IPS-18a (cell line): ENCODE measurements around the gene TGFB2.

Experiments used
- H3K27ac ChIP-seq: one replicate; pipeline ENCODE4 v1.5.1; 2013; ENCODE audit warnings: low read length
- H3K27me3 ChIP-seq: one replicate; pipeline ENCODE4 v1.6.1; 2013; ENCODE audit warnings: mild to moderate bottlenecking, low read length; ENCODE audit not compliant: control insufficient read depth, insufficient read depth
- H3K36me3 ChIP-seq: one replicate; pipeline ENCODE4 v1.6.1; 2013; ENCODE audit warnings: low read depth, low read length; ENCODE audit not compliant: control insufficient read depth
- H3K4me1 ChIP-seq: one replicate; pipeline ENCODE4 v1.6.1; 2013; ENCODE audit warnings: low read depth, low read length; ENCODE audit not compliant: control insufficient read depth
- H3K4me3 ChIP-seq: one replicate; pipeline ENCODE4 v1.5.1; 2013; ENCODE audit warnings: low read length
- H3K9ac ChIP-seq: one replicate; pipeline ENCODE4 v1.6.1; 2013; ENCODE audit warnings: mild to moderate bottlenecking, low read length, moderate library complexity
- H3K9me3 ChIP-seq: one replicate; pipeline ENCODE4 v1.6.1; 2013; ENCODE audit warnings: low read depth, low read length; ENCODE audit not compliant: control insufficient read depth

TGFB2 gene

DNA sequence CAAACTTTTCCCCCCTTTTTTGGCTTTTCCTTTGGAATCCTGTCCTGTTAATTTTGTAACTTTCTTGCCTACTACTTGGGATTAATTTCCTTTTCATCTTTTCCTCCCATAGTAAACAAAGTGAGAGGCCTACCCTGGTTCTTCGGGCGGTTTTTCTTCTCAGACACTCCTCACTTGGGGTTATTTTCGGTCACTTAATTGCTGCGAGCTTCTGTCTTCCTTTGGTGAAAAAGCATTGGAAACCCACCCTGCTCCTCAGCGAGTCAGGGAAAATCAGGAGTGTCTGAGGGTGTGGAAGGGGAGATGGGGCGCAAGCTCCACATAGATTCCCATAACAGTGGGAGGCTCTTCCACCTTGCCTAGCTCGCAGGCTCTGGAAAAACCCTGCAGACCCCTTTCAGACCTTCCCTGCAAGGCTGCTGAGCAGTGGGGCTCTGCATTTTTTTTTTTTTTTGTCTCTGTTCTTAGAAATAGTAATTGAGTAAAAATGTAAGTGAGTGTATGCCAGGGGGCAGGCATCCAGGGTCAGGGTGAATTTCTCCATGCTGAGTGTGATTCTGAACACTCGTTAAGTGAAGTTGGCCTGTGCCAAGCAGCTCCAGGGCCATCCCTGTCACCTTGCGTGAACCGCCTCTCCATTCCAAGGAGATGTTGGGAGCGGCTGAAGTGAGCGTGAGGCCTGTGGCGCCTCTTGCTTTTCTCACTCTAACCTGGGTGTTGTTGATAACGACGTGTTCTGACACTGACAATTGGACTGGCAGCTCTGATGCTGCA is 20.3 kb downstream of the TGFB2 start:
- Histone ChIP-seq H3K36me3 (no peaks in the 10 kb centered on the region), H3K4me1 (no peaks in the 10 kb centered on the region), H3K9me3 (no peaks in the 10 kb centered on the region), H3K4me3 (no peak overlapping the region), H3K27me3 (no peaks in the 10 kb centered on the region), H3K9ac (no peak overlapping the region), H3K27ac (no peak overlapping the region)

DNA sequence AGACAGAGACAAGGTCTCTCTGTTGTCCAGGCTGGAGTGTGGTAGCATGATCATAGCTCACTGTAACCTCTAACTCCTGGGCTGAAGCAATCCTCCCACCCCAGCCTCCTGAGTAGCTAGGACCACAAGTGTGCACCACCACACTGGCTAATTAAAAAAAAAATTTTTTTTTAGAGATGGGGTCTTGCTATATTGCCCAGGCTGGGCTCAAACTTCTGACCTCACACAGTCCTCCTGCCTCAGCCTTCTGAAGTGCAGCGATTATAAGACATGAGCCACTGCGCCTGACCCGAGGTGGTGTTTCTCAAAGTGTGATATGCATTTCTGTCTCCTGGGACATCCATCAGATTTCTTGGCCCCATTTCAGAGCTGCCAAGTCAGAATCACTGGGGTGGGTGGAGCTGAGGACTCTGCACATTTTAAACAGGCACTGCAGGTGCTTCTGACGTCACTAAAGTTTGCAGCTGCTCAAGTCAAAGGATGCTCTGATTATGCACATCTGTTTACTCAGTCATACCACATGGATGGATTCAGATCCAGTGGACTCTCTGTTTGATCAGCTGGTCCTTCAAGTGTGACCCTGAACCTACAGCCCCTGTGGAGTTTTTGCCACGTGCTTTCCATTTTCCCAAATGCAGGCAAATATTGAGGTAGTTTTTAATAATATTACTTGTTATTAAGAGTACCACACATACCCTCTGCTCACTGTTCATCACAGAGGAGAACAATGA is 21.4 kb downstream of the TGFB2 start:
- H3K27me3 ChIP-seq: no peaks in the 10 kb centered on the region
- no peak overlapping the region for H3K4me3 ChIP-seq
- H3K27ac ChIP-seq: no peak overlapping the region
- H3K36me3 ChIP-seq: no peaks in the 10 kb centered on the region
- no peaks in the 10 kb centered on the region for H3K4me1 ChIP-seq
- no peaks in the 10 kb centered on the region for H3K9me3 ChIP-seq
- H3K9ac ChIP-seq: no peak overlapping the region

GRCh38 chr1:218367118-218367517 is 22.0 kb downstream of the TGFB2 start:
- no peak overlapping the region for H3K9ac ChIP-seq
- no peak overlapping the region for H3K4me3 ChIP-seq
- H3K27ac ChIP-seq: no peak overlapping the region
- no peaks in the 10 kb centered on the region for H3K4me1 ChIP-seq
- H3K36me3 ChIP-seq: no peaks in the 10 kb centered on the region
- no peaks in the 10 kb centered on the region for H3K9me3 ChIP-seq
- no peaks in the 10 kb centered on the region for H3K27me3 ChIP-seq

DNA sequence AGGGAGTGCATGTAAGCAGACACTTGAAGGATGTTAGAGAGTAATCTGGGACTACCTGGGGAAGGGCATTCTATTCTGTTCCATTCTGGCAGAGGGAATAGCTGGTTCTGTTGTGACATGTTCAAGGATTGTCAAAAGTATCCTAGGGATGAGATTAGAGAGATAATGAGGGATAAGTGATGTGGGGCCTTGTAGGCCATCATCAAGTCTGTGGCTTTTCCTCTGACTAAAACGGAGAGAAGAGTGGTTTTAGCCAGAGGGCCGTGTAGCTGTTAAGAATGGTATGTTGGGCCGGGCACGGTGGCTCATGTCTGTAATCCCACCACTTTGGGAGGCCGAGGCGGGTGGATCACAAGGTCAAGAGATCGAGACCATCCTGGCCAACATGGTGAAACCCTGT is 23.6 kb downstream of the TGFB2 start:
- Histone ChIP-seq H3K27me3 (no peaks in the 10 kb centered on the region), H3K36me3 (no peaks in the 10 kb centered on the region), H3K4me1 (no peaks in the 10 kb centered on the region), H3K9ac (no peak overlapping the region), H3K27ac (no peak overlapping the region), H3K4me3 (no peak overlapping the region), H3K9me3 (no peaks in the 10 kb centered on the region)

GRCh38 chr1:218369688-218370511 is 24.8 kb downstream of the TGFB2 start:
- Histone ChIP-seq H3K4me1 (no peaks in the 10 kb centered on the region), H3K27me3 (no peaks in the 10 kb centered on the region), H3K9me3 (no peaks in the 10 kb centered on the region), H3K4me3 (no peak overlapping the region), H3K36me3 (no peaks in the 10 kb centered on the region), H3K9ac (no peak overlapping the region), H3K27ac (no peak overlapping the region)

GRCh38 chr1:218371927-218372672 is 27.0 kb downstream of the TGFB2 start:
- H3K4me1 ChIP-seq: no peaks in the 10 kb centered on the region
- no peaks in the 10 kb centered on the region for H3K27me3 ChIP-seq
- H3K9me3 ChIP-seq: no peaks in the 10 kb centered on the region
- H3K4me3 ChIP-seq: no peak overlapping the region
- no peak overlapping the region for H3K9ac ChIP-seq
- H3K27ac ChIP-seq: no peak overlapping the region
- no peaks in the 10 kb centered on the region for H3K36me3 ChIP-seq

DNA sequence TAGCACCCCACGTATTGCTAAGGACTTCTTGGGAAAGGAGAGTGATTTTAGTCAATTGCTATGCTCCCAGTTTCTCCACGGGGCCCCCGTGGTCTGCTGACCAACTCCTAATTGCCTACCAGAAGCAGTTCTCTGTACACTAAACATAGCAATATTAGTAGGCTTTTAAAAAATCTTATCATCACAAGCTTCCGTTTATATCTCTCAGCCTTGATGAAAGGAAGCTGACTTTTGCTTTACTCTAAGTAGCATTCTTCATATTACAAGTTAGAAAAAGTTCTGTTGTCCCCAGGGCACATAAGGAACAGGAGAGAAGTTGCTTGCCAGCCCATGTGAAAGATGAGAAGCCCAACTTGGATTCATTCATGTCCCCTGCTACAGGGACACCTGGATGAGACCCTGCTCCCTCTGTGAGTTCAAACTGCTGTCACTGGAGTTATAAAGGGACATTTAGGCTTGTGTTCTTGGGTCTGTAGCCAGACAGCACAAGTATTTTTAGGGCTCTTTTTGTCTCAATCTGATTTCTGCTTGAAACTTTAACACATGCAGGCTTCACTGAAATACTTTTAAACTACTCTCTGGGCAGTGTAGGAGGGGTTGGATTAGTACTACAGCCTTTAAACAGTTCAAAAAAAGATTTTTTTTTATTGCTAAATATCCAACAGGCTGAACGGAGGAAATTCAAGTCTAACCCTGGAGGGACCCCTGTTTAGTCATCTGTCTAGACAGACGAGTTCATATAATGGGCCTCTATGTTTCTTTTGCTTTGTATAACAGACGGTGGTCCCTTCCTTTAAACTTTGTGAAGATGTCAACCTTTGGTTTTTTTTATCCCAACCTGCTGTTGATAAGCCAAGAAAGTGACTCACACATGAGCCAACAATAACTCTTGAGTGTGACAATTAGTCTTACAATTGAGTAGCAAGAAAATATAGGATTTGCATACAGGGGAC is 29.5 kb downstream of the TGFB2 start:
- Histone ChIP-seq H3K27me3 (no peaks in the 10 kb centered on the region), H3K36me3 (no peaks in the 10 kb centered on the region), H3K4me3 (no peak overlapping the region), H3K4me1 (no peaks in the 10 kb centered on the region), H3K9ac (no peak overlapping the region), H3K27ac (no peak overlapping the region), H3K9me3 (no peaks in the 10 kb centered on the region)

- Histone ChIP-seq H3K4me1 (no peaks in the 10 kb centered on the region), H3K27me3 (no peaks in the 10 kb centered on the region), H3K36me3 (no peaks in the 10 kb centered on the region), H3K27ac (no peak overlapping the region), H3K9me3 (no peaks in the 10 kb centered on the region), H3K4me3 (no peak overlapping the region), H3K9ac (no peak overlapping the region)
Measured at GRCh38 chr1:218376722-218377121, 31.6 kb downstream of the TGFB2 start.

DNA sequence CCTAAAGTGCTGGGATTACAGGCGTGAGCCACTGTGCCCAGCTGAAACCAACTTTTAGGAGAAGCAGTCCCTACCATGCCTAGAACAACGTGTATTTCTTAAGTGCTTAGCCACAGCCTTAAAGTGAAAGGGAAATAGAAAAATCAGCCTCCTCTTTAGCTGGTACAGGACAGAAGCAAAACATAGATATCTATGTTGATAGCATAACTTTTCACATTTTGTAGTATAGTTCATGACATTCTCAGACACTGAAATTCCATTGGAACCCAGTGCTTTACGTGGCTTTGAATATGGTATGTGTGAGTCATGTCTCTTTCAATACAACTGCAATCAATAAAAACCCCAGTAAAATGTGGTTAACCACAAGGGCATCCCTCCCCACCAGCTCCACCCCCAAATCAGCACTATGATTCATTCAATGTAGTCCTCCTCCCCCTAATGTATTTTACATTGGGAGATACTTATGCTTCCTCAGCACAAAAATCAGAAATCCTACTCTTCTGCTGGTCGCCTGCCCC is 32.1 kb downstream of the TGFB2 start:
- no peaks in the 10 kb centered on the region for H3K36me3 ChIP-seq
- H3K9ac ChIP-seq: no peak overlapping the region
- H3K4me3 ChIP-seq: no peak overlapping the region
- H3K9me3 ChIP-seq: no peaks in the 10 kb centered on the region
- no peak overlapping the region for H3K27ac ChIP-seq
- H3K27me3 ChIP-seq: no peaks in the 10 kb centered on the region
- no peaks in the 10 kb centered on the region for H3K4me1 ChIP-seq
